ENCODE measurements around the gene FOXL1. TPM values are rescaled to one million over a fixed set of nuclear protein-coding genes. Genes with fewer than 3 reads are reported as not detected.

FOXL1 gene
- 1.2 and 10.2 TPM in 2 replicates for total RNA-seq

DNA sequence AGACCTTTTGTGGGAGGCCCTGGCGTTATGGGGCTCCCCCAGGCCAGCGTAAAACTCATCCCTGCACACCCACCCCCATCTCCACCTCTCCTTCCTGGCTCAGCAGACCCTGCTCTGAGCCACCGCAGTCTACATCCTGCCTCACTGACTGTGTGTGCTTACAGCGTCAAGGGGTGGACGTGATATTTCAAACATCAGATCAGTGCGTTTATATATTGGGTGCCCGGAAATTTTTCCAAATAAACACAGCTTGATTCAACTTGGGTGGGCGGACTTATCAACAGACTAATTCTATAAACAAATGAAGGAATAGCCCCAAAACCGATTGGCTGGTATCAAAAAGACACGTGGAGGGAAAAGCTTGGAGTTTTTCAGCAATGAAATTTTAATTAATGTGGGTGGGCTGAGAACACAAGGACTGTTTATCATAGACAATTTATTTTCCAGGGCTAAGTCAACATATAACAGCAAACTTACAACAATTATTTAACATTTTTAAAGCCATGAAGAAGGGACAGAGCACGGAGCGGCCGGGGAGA lies at the start of gene FOXL1:
FOXL1 (plus strand) TSS at position 489 of the 539 bp plus-strand sequence. CDS start 175 bp downstream, outside the sequence.

DNA sequence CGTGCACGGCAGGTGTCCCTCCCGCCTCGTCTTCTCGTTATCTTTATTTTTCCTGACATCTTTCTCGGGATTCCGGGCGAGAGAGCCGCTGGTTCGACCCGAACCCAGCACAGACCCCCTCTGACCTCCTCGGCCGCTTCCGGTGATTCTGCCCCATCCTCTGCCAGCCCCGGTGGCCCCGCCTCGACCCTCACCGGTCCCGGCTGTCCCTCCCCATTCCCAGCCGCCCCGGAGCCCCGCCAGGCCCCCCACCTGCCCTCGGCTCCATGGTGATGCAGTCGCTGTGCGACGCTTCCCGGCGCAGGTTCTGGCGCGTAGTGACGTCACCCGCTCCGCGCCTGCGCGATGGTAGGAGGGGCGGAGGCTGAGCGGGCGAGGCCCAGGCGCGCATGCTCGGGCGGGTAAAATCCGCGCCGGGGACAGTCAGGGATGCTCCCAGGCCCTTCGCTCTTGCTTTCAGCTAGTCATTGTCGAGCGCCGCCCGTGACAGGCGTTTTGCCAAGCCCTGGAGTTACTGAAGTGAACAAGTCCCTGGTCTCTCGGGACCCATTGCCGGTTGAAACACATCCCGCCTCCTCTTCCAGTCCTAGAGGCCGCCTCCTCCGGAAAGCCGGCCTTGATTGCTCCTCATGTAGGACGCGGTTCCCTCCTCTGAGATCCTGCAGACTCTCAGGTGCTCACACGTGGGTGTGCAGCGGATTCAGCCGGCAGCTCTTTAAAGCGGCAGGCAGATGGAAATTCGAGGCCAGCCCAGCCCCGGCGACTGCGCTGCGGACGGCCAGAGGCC lies 23.2 kb upstream of the FOXL1 start, which contains the start of gene MTHFSD:
MTHFSD (minus strand) TSS at position 319 of the 787 bp plus-strand sequence; CDS start at position 268, 51 bp downstream.

DNA sequence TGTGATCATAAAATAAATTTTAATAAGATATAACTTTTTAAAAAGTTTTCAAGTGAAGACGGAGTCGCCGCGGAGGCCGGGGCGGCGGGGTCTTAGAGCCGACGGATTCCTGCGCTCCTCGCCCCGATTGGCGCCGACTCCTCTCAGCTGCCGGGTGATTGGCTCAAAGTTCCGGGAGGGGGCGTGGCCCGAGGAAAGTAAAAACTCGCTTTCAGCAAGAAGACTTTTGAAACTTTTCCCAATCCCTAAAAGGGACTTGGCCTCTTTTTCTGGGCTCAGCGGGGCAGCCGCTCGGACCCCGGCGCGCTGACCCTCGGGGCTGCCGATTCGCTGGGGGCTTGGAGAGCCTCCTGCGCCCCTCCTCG lies 11.8 kb upstream of the FOXL1 start, which contains the start of gene FOXC2:
FOXC2 (plus strand) TSS at position 229 of the 365 bp plus-strand sequence. CDS start 507 bp downstream, outside the sequence.

Other genes starting within 250 kb of the FOXL1 start
- gene FOXF1, start 68.0 kb upstream of the FOXL1 start, total RNA-seq: 0.18 and 0.66 TPM in 2 replicates
- 11.0 and 14.1 TPM in 2 replicates for gene MTHFSD, start 23.3 kb upstream of the FOXL1 start, total RNA-seq
- 1.3 and 2.4 TPM in 2 replicates for gene FOXC2, start 11.7 kb upstream of the FOXL1 start, total RNA-seq

All from endothelial cell of coronary artery (primary cell).